ENCODE data around the gene HAVCR1. TPM values are rescaled to one million over a fixed set of nuclear protein-coding genes. Genes with fewer than 3 reads are reported as not detected.

Gene HAVCR1
- total and polyA plus RNA-seq, 2 of the 13 experiments (the other 11 are each of a cell fraction or from before 2014, with no cell fraction given) = 0.93 to 12.3 TPM

GRCh38 chr5:157100140-157100679 is 41.3 kb upstream of the HAVCR1 start (continued):
- no peak for TF ChIP-seq ZNF720 (CRISPR knock-in tag; IDR thresholded peaks at IDR 0.05)
- TF ChIP-seq ZFP1 (CRISPR knock-in tag; IDR thresholded peaks at IDR 0.05) = no peak
- TF ChIP-seq KDM6A (CRISPR knock-in tag; IDR thresholded peaks at IDR 0.05; ENCODE audit: low read depth) = no peak
- TF ChIP-seq ETV5 (CRISPR knock-in tag; IDR thresholded peaks at IDR 0.05; ENCODE audit: borderline replicate concordance) = peak; percentile 29; the same call in 1 of the 2 replicates
- TF ChIP-seq TRAFD1 (CRISPR knock-in tag; IDR thresholded peaks at IDR 0.05; ENCODE audit: borderline replicate concordance) = no peak
- TF ChIP-seq RXRB (CRISPR knock-in tag; IDR thresholded peaks at IDR 0.05; ENCODE audit: borderline replicate concordance) = 0 out of 2 replicates have a peak, but pooled peaks have one; percentile 20
- TF ChIP-seq ZNF335 (CRISPR knock-in tag; IDR thresholded peaks at IDR 0.05) = no peak
- TF ChIP-seq ZNF263 (CRISPR knock-in tag; IDR thresholded peaks at IDR 0.05) = no peak
- no peak for TF ChIP-seq NFKB2 (CRISPR knock-in tag; IDR thresholded peaks at IDR 0.05; ENCODE audit: borderline replicate concordance)
- no peak for TF ChIP-seq ZNF260 (CRISPR knock-in tag; IDR thresholded peaks at IDR 0.05; ENCODE audit: borderline replicate concordance, low read depth)
- peak; percentile 33; the same call in 1 of the 2 replicates for TF ChIP-seq FOSL2 (CRISPR knock-in tag; IDR thresholded peaks at IDR 0.05)
- TF ChIP-seq HDAC6 (IDR thresholded peaks at IDR 0.05; ENCODE audit: low read depth, low read length) = no peak
- TF ChIP-seq SRY (CRISPR knock-in tag; IDR thresholded peaks at IDR 0.05) = no peak
- no peak for TF ChIP-seq GLI4 (CRISPR knock-in tag; IDR thresholded peaks at IDR 0.05; ENCODE audit: borderline replicate concordance)
- TF ChIP-seq ZNF724P (CRISPR knock-in tag; IDR thresholded peaks at IDR 0.05; ENCODE audit: borderline replicate concordance) = no peak
- peak; percentile 97 for TF ChIP-seq MEF2D (CRISPR knock-in tag; IDR thresholded peaks at IDR 0.05)
- TF ChIP-seq ZNF30 (CRISPR knock-in tag; IDR thresholded peaks at IDR 0.05) = no peak
- no peak for TF ChIP-seq HHEX (CRISPR knock-in tag; IDR thresholded peaks at IDR 0.05)
- TF ChIP-seq ZNF124 (CRISPR knock-in tag; IDR thresholded peaks at IDR 0.05) = no peak
- TF ChIP-seq ZNF382 (CRISPR knock-in tag; IDR thresholded peaks at IDR 0.05; ENCODE audit: borderline replicate concordance) = no peak
- 0 out of 2 replicates have a peak, but pooled peaks have one; percentile 24 for TF ChIP-seq MED1 (CRISPR knock-in tag; IDR thresholded peaks at IDR 0.05)
- no peak for TF ChIP-seq ZNF496 (CRISPR knock-in tag; IDR thresholded peaks at IDR 0.05; ENCODE audit: insufficient replicate concordance)
- TF ChIP-seq ZNF547 (CRISPR knock-in tag; IDR thresholded peaks at IDR 0.05) = no peak
- TF ChIP-seq SAP130 (CRISPR knock-in tag; IDR thresholded peaks at IDR 0.05; ENCODE audit: low read depth) = peak; percentile 23; the same call in 1 of the 2 replicates
- no peak for TF ChIP-seq ZSCAN21 (CRISPR knock-in tag; IDR thresholded peaks at IDR 0.05; ENCODE audit: borderline replicate concordance)
- no peak for TF ChIP-seq ZNF205 (CRISPR knock-in tag; IDR thresholded peaks at IDR 0.05)
